Stomach (tissue), 4 donors: ENCODE measurements around the gene CD81.

ENCODE experiments used
- POLR2A ChIP-seq, 4 donors: fragments of 450-650 bp; IDR thresholded peaks; one replicate each; pipeline ENCODE4 v1.6.1; 2016; ENCODE audit warnings: antibody characterized with exemption in 4 of 4, control low read depth in 2 of 4, mild to moderate bottlenecking in 1 of 4, moderate library complexity in 1 of 4
- TF ChIP-seq, protein P1 (sequence below), 7 experiments: fragments of 450-650 bp in 4 of 7; fragments of 200-600 bp in 3 of 7; sonication (generic) in 3 of 7; IDR thresholded peaks; one replicate each; pipeline ENCODE4 v1.5.1; 2016 to 2019; ENCODE audit warnings: antibody characterized with exemption in 7 of 7, control low read depth in 2 of 7, mild to moderate bottlenecking in 1 of 7

DNA sequence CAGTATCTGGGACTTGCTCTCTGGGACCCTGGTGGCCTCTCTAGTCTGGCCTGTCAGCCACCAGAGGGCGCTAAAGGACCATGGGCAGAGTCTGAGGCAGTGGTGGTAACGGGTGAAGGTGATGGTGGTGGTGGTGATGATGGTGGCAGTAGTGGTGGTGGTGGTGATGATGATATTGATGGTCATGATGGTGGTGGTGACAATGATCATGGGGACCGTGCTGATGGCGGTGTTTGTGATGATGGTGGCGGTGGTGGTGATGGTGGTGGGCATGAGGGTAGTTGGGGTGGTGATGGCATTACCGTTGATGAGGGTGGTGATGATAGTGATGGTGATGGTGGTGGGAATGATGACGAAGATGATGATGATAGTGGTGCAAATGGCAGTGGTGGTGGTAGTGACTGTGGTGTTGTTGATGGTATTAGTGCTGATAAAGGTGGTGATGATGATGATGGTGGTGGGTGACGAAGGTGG is 51.2 kb downstream of the CD81 start:
- TF ChIP-seq, protein P1, sequence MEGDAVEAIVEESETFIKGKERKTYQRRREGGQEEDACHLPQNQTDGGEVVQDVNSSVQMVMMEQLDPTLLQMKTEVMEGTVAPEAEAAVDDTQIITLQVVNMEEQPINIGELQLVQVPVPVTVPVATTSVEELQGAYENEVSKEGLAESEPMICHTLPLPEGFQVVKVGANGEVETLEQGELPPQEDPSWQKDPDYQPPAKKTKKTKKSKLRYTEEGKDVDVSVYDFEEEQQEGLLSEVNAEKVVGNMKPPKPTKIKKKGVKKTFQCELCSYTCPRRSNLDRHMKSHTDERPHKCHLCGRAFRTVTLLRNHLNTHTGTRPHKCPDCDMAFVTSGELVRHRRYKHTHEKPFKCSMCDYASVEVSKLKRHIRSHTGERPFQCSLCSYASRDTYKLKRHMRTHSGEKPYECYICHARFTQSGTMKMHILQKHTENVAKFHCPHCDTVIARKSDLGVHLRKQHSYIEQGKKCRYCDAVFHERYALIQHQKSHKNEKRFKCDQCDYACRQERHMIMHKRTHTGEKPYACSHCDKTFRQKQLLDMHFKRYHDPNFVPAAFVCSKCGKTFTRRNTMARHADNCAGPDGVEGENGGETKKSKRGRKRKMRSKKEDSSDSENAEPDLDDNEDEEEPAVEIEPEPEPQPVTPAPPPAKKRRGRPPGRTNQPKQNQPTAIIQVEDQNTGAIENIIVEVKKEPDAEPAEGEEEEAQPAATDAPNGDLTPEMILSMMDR (IDR thresholded peaks at IDR 0.05), result peak in 6 of 7 experiments; percentile 10 to 99 (median 90)
- peak in 1 of 4 donors; percentile 92 for TF ChIP-seq POLR2A (IDR thresholded peaks at IDR 0.05)
